Measurements from ENCODE around the gene PPP1R3D. TPM values are rescaled to one million over a fixed set of nuclear protein-coding genes. Genes with fewer than 3 reads are reported as not detected.
A peak's percentile ranks its signal among the peaks of the same experiment; 100 is the strongest.

Gene PPP1R3D
- total and polyA plus RNA-seq, 2 of the 13 experiments (the other 11 are each of a cell fraction or from before 2014, with no cell fraction given): 1.2 to 3.7 TPM

DNA sequence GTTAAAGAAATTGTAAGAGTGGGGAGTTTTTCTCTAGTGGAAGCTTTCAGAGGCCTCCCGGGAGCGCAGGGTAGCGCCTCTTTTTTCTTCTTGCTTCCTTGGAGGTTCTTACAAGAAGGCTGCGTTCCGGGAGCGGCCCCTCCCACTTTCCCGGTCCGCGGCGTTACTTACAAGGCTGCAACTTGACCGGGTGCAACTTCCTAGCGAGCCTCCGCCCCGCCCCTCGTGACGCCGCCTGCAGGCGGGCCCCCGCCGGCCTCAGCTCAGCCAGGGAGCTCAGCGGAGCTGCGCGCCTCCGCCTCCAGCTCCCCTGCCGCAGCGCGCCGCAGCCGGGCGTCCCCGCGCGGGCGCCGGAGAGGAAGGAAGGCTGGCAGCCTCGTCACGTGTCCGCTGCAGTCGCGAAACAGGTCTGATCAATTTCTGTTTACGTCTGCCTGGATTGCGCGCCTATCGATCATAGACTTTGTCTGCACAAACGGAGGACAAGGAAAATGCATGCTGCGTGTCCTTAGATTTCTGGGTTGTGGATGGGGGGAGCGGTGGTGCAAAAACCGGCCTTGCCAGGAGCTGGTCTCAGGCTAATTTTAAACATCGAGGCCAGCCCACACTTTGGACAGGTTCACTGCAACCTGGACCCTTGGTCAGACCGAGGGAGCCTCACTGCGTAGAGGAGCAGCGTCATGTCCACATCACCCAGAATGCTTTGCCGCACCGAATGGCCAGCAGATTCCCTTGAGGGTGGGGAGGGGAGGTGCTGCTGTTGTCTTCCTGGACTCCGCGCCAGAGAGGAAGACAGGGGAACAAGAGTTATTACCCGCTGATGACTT lies at the start of gene PPP1R3D, which contains the start of gene FAM217B (continued):
- TF ChIP-seq, protein P1, sequence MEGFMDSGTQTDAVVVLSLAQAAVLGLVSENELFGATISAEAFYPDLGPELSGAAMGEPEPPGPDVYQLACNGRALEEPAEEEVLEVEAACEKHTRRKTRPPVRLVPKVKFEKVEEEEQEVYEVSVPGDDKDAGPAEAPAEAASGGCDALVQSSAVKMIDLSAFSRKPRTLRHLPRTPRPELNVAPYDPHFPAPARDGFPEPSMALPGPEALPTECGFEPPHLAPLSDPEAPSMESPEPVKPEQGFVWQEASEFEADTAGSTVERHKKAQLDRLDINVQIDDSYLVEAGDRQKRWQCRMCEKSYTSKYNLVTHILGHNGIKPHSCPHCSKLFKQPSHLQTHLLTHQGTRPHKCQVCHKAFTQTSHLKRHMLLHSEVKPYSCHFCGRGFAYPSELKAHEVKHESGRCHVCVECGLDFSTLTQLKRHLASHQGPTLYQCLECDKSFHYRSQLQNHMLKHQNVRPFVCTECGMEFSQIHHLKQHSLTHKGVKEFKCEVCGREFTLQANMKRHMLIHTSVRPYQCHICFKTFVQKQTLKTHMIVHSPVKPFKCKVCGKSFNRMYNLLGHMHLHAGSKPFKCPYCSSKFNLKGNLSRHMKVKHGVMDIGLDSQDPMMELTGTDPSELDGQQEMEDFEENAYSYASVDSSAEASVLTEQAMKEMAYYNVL (CRISPR knock-in tag; IDR thresholded peaks at IDR 0.05; ENCODE audit: borderline replicate concordance): no peak; the same call in 1 of the 2 replicates
- TF ChIP-seq NPAS2 (CRISPR knock-in tag; IDR thresholded peaks at IDR 0.05; ENCODE audit: borderline replicate concordance): no peak
- TF ChIP-seq, protein P2, sequence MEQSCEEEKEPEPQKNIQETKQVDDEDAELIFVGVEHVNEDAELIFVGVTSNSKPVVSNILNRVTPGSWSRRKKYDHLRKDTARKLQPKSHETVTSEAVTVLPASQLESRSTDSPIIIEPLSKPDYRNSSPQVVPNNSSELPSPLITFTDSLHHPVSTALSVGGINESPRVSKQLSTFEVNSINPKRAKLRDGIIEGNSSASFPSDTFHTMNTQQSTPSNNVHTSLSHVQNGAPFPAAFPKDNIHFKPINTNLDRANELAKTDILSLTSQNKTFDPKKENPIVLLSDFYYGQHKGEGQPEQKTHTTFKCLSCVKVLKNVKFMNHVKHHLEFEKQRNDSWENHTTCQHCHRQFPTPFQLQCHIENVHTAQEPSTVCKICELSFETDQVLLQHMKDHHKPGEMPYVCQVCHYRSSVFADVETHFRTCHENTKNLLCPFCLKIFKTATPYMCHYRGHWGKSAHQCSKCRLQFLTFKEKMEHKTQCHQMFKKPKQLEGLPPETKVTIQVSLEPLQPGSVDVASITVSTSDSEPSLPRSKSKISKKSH (CRISPR knock-in tag; IDR thresholded peaks at IDR 0.05; ENCODE audit: borderline replicate concordance): peak; percentile 93
- no peak for TF ChIP-seq ADNP (CRISPR knock-in tag; IDR thresholded peaks at IDR 0.05)
- peak; percentile 64; the same call in 1 of the 2 replicates for TF ChIP-seq CHD4 (IDR thresholded peaks at IDR 0.05; ENCODE audit: borderline replicate concordance, low read length)
- TF ChIP-seq MLLT10 (CRISPR knock-in tag; IDR thresholded peaks at IDR 0.05): no peak
- TF ChIP-seq USF2 (IDR thresholded peaks at IDR 0.05; ENCODE audit: low read depth, low read length): peak; percentile 87
- peak; percentile 80; the same call in 1 of the 2 replicates for TF ChIP-seq USF2 (CRISPR knock-in tag; IDR thresholded peaks at IDR 0.05; ENCODE audit: borderline replicate concordance)
- TF ChIP-seq, protein P3, sequence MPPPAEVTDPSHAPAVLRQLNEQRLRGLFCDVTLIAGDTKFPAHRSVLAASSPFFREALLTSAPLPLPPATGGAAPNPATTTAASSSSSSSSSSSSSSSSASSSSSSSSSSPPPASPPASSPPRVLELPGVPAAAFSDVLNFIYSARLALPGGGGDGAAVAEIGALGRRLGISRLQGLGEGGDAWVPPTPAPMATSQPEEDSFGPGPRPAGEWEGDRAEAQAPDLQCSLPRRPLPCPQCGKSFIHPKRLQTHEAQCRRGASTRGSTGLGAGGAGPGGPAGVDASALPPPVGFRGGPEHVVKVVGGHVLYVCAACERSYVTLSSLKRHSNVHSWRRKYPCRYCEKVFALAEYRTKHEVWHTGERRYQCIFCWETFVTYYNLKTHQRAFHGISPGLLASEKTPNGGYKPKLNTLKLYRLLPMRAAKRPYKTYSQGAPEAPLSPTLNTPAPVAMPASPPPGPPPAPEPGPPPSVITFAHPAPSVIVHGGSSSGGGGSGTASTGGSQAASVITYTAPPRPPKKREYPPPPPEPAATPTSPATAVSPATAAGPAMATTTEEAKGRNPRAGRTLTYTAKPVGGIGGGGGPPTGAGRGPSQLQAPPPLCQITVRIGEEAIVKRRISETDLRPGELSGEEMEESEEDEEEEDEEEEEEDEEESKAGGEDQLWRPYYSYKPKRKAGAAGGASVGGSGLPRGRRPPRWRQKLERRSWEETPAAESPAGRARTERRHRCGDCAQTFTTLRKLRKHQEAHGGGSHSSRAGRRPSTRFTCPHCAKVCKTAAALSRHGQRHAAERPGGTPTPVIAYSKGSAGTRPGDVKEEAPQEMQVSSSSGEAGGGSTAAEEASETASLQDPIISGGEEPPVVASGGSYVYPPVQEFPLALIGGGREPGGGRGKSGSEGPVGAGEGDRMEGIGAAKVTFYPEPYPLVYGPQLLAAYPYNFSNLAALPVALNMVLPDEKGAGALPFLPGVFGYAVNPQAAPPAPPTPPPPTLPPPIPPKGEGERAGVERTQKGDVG (CRISPR knock-in tag; IDR thresholded peaks at IDR 0.05; ENCODE audit: borderline replicate concordance): no peak
- TF ChIP-seq BORCS8-MEF2B (CRISPR knock-in tag; IDR thresholded peaks at IDR 0.05): peak; percentile 95
- no peak; the same call in 1 of the 2 replicates for TF ChIP-seq KDM1A (CRISPR knock-in tag; IDR thresholded peaks at IDR 0.05)
- no peak for TF ChIP-seq ZNF569 (CRISPR knock-in tag; IDR thresholded peaks at IDR 0.05; ENCODE audit: borderline replicate concordance)
- peak; percentile 73 for TF ChIP-seq ZNF704 (CRISPR knock-in tag; IDR thresholded peaks at IDR 0.05; ENCODE audit: borderline replicate concordance)
- TF ChIP-seq HBP1 (CRISPR knock-in tag; IDR thresholded peaks at IDR 0.05; ENCODE audit: low read depth): peak; percentile 81; the same call in 1 of the 2 replicates
- peak; percentile 92; the same call in 1 of the 2 replicates for TF ChIP-seq ZNF598 (CRISPR knock-in tag; IDR thresholded peaks at IDR 0.05; ENCODE audit: borderline replicate concordance)

Measured in HepG2 (cell line).